NT2/D1 (cell line): Measurements from ENCODE around the gene NUP153.

Source experiments
- SUZ12 ChIP-seq: IDR thresholded peaks from 2 replicates; pipeline ENCODE4 v1.6.1; 2011; ENCODE audit not compliant: insufficient read length, insufficient read depth; ENCODE audit errors: extremely low read depth
- YY1 ChIP-seq: IDR thresholded peaks from 2 replicates; pipeline ENCODE4 v1.6.1; 2011; ENCODE audit not compliant: insufficient read length, insufficient read depth
- ZNF274 ChIP-seq: IDR thresholded peaks from 2 replicates; pipeline ENCODE4 v1.6.1; 2011; ENCODE audit warnings: mild to moderate bottlenecking, low read depth, low read length

DNA sequence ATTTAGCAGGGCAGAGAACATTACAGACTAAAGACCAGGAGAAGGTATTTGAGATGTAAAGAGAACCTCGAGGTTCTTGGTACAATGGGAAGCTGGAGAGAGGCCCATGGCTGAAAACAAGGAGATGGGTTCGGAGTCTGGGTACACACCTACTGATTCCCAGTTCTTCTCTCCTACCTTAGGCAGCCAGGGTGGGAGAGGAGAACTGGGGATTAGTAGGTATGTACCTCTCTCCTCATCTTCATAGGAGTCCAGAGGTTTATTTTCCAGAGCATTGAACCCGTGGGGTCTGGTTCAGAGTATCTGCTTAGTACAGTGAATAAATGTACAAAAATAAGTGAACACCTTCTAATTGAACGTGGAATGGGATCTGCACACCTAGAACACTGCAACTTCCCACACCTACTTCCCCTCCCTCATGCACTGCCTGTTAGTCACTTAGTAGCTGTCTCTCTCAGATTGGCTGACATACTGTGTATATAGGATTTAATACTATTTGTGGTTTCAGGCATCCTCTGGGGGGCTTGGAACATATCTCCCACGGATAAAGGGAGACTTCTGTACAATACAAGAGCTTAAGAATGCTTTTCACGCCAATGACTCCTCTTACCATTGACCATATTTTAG is 23.5 kb upstream of the NUP153 start:
- no peak for TF ChIP-seq ZNF274
- TF ChIP-seq YY1: no peak
- no peak for TF ChIP-seq SUZ12
